GM12878 (cell line): ENCODE data around the gene OR56A5.

Experiments
- CREB1 ChIP-seq: IDR thresholded peaks from 2 replicates; pipeline ENCODE4 v1.6.1; 2012; ENCODE audit warnings: low read depth, mild to moderate bottlenecking, inconsistent platforms
- EZH2 ChIP-seq: IDR thresholded peaks from 2 replicates; pipeline ENCODE4 v1.6.1; 2012; ENCODE audit warnings: low read depth, mild to moderate bottlenecking, control low read depth, inconsistent platforms, low read length, borderline replicate concordance; ENCODE audit not compliant: control insufficient read depth
- NFXL1 ChIP-seq: fragments of 450-650 bp; IDR thresholded peaks from 2 replicates; pipeline ENCODE4 v1.6.1; 2017; ENCODE audit warnings: antibody characterized with exemption, mild to moderate bottlenecking, borderline replicate concordance
- POLR2A ChIP-seq: IDR thresholded peaks from 2 replicates; pipeline ENCODE4 v1.6.1; 2011; ENCODE audit warnings: low read depth, mild to moderate bottlenecking, low read length
- POLR2AphosphoS5 ChIP-seq: IDR thresholded peaks from 2 replicates; pipeline ENCODE4 v1.6.1; 2011; ENCODE audit warnings: mild to moderate bottlenecking, low read length, inconsistent platforms
- RBBP5 ChIP-seq: fragments of 200-600 bp; sonication (generic); conservative IDR thresholded peaks from 2 replicates; pipeline ENCODE4 v1.6.1; 2016
- SREBF2 ChIP-seq: IDR thresholded peaks from 2 replicates; pipeline ENCODE4 v1.6.1; 2012; ENCODE audit warnings: mild to moderate bottlenecking, low read length
- SRF ChIP-seq, 2 experiments: IDR thresholded peaks; 2 replicates each; pipeline ENCODE4 v1.6.1; 2011; ENCODE audit warnings: low read depth in 2 of 2, low read length in 2 of 2, mild to moderate bottlenecking in 1 of 2, moderate library complexity in 1 of 2
- YY1 ChIP-seq: IDR thresholded peaks from 2 replicates; pipeline ENCODE4 v1.6.1; 2011; ENCODE audit warnings: low read depth, mild to moderate bottlenecking, low read length
- ZBTB33 ChIP-seq: fragments of 450-650 bp; IDR thresholded peaks from 2 replicates; pipeline ENCODE4 v1.6.1; 2017; ENCODE audit warnings: mild to moderate bottlenecking
- ZNF384 ChIP-seq: IDR thresholded peaks from 2 replicates; pipeline ENCODE4 v1.6.1; 2012; ENCODE audit warnings: low read depth, mild to moderate bottlenecking, low read length, improper control_type of control experiment, borderline replicate concordance
- TF ChIP-seq, protein P1 (sequence below): IDR thresholded peaks from 2 replicates; pipeline ENCODE4 v1.6.1; 2011; ENCODE audit warnings: borderline replicate concordance, low read depth, mild to moderate bottlenecking, moderate library complexity, mixed read lengths, low read length; ENCODE audit not compliant: insufficient read depth; ENCODE audit errors: extremely low read length
- TF ChIP-seq, protein P2 (sequence below), 3 experiments: IDR thresholded peaks in 2 of 3; conservative IDR thresholded peaks in 1 of 3; 2 replicates each; pipeline ENCODE4 v1.5.1; 2011; ENCODE audit warnings: low read depth in 3 of 3, low read length in 3 of 3, mild to moderate bottlenecking in 3 of 3, control low read depth in 2 of 3, moderate library complexity in 2 of 3, inconsistent platforms in 1 of 3, mixed read lengths in 1 of 3; ENCODE audit not compliant: control insufficient read depth in 2 of 3, insufficient read depth in 1 of 3; ENCODE audit errors: extremely low read depth in 1 of 3

GRCh38 chr11:5983443-5983842 lies 15.1 kb upstream of the OR56A5 start:
- TF ChIP-seq ZBTB33 (no peak), SRF (IDR thresholded peaks at IDR 0.05; ENCODE audit: low read depth in 2 of 2, low read length in 2 of 2) (no peak), RBBP5 (no peak), ZNF384 (no peak), EZH2 (no peak), POLR2A (no peak), CREB1 (no peak), POLR2AphosphoS5 (no peak), YY1 (no peak), SREBF2 (no peak), NFXL1 (no peak)
- TF ChIP-seq, protein P1, sequence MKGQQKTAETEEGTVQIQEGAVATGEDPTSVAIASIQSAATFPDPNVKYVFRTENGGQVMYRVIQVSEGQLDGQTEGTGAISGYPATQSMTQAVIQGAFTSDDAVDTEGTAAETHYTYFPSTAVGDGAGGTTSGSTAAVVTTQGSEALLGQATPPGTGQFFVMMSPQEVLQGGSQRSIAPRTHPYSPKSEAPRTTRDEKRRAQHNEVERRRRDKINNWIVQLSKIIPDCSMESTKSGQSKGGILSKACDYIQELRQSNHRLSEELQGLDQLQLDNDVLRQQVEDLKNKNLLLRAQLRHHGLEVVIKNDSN = no peak
- TF ChIP-seq, protein P2, sequence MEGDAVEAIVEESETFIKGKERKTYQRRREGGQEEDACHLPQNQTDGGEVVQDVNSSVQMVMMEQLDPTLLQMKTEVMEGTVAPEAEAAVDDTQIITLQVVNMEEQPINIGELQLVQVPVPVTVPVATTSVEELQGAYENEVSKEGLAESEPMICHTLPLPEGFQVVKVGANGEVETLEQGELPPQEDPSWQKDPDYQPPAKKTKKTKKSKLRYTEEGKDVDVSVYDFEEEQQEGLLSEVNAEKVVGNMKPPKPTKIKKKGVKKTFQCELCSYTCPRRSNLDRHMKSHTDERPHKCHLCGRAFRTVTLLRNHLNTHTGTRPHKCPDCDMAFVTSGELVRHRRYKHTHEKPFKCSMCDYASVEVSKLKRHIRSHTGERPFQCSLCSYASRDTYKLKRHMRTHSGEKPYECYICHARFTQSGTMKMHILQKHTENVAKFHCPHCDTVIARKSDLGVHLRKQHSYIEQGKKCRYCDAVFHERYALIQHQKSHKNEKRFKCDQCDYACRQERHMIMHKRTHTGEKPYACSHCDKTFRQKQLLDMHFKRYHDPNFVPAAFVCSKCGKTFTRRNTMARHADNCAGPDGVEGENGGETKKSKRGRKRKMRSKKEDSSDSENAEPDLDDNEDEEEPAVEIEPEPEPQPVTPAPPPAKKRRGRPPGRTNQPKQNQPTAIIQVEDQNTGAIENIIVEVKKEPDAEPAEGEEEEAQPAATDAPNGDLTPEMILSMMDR (IDR thresholded peaks at IDR 0.05 in 2 of 3, conservative IDR thresholded peaks at IDR 0.05 in 1 of 3; ENCODE audit: control insufficient read depth in 2 of 3, extremely low read depth in 1 of 3, insufficient read depth in 1 of 3, low read depth in 3 of 3, low read length in 3 of 3) = no peak
